Spleen (tissue), 7 donors: ENCODE results near the gene AMIGO1.

ENCODE experiments used
- CTCF ChIP-seq, 11 experiments: fragments of 200-600 bp in 7 of 11; fragments of 450-650 bp in 4 of 11; sonication (generic) in 4 of 11; IDR thresholded peaks in 8 of 11; conservative IDR thresholded peaks in 3 of 11; 1 replicate in 7 of 11; 2 replicates in 4 of 11; pipeline versions ENCODE4 v1.4.0 to v1.8.0; 2016 to 2021; ENCODE audit warnings: antibody characterized with exemption in 11 of 11, inconsistent platforms in 4 of 11, mild to moderate bottlenecking in 1 of 11
- POLR2A ChIP-seq, 3 donors: fragments of 450-650 bp; IDR thresholded peaks; one replicate each; pipeline ENCODE4 v1.5.1; 2017; ENCODE audit warnings: antibody characterized with exemption in 3 of 3, mild to moderate bottlenecking in 1 of 3
- POLR2AphosphoS5 ChIP-seq, 3 donors: sonication (generic); formaldehyde crosslinking; IDR thresholded peaks; one replicate each; pipeline ENCODE4 v1.5.1; 2017; ENCODE audit warnings: antibody characterized with exemption in 3 of 3
- donor health status: DM: no; HTN: no; CAD: no; lungs with moderate emphysema.
- donor health status: DM: no; HTN: no; CAD: no.
- donor health status: DM: no; HTN: no; CAD: no.

DNA sequence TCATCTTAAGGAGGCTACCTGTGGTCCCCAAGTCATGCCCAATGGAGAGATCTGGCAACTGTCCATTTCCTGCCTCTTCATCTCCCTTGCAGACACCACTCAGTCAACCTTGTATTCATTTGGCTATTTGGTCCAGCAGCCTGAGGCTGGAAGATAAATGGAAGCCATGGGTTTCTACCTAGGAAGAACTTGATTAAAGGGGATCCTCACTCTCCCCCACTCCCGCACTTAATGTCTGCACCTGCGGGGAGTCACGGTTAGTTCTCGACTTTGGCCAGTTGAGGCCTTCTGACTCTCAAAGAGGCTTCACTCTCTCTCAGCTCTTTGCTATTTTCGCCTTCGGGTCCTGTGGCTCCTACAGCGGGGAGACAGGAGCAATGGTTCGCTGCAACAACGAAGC lies 34.3 kb downstream of the AMIGO1 start:
- TF ChIP-seq CTCF (IDR thresholded peaks at IDR 0.05 in 8 of 11, conservative IDR thresholded peaks at IDR 0.05 in 3 of 11) = no peak
- no peak for TF ChIP-seq POLR2AphosphoS5 (IDR thresholded peaks at IDR 0.05)
- no peak for TF ChIP-seq POLR2A (IDR thresholded peaks at IDR 0.05)
